Naive thymus-derived CD4-positive, alpha-beta T cell (primary cell): ENCODE data around the gene KRT80. TPM values are rescaled to one million over a fixed set of nuclear protein-coding genes. Genes with fewer than 3 reads are reported as not detected.

Experiments used
- ATAC-seq: fragments of 150-1000 bp; cut with Tn5 transposase; 2 replicates; pipeline ENCODE4 v1.10.0; 2021; ENCODE audit warnings: mild to moderate bottlenecking, moderate library complexity
- CTCF ChIA-PET: fragments of 350-600 bp; sonication (Branson Sonifier 250); formaldehyde crosslinking; loops from one replicate; lab custom pipeline; 2021; ENCODE audit warnings: antibody characterized with exemption; lab: Charles Lee
- POLR2A ChIA-PET: fragments of 350-600 bp; sonication (Branson Sonifier 250); formaldehyde crosslinking; loops from one replicate; lab custom pipeline; 2021; ENCODE audit warnings: antibody characterized with exemption, inconsistent platforms; lab: Charles Lee
- DNase-seq, 9 donors: peaks; one replicate each; pipeline versions ENCODE4 v3.0.0 to v3.0.0-alpha.2; 2020 to 2022; ENCODE audit warnings: mixed read lengths in 1 of 9
- H3K27ac ChIP-seq: one replicate; pipeline ENCODE4 v1.7.0; 2013; ENCODE audit warnings: mild to moderate bottlenecking, low read depth, low read length, moderate library complexity
- H3K27me3 ChIP-seq, 2 donors: one replicate each; pipeline ENCODE4 v1.7.0; 2013; ENCODE audit warnings: low read length in 2 of 2, mild to moderate bottlenecking in 2 of 2, moderate library complexity in 2 of 2; ENCODE audit not compliant: control insufficient read depth in 2 of 2, insufficient read depth in 2 of 2
- H3K36me3 ChIP-seq, 3 experiments: 1 replicate in 2 of 3; 2 replicates in 1 of 3; pipeline ENCODE4 v1.7.0; 2013; ENCODE audit warnings: low read length in 3 of 3, mild to moderate bottlenecking in 3 of 3, moderate library complexity in 1 of 3; ENCODE audit not compliant: insufficient read depth in 3 of 3, control insufficient read depth in 2 of 3
- H3K4me1 ChIP-seq, 2 donors: one replicate each; pipeline ENCODE4 v1.7.0; 2013; ENCODE audit warnings: low read length in 2 of 2, mild to moderate bottlenecking in 2 of 2, moderate library complexity in 1 of 2; ENCODE audit not compliant: control insufficient read depth in 2 of 2, insufficient read depth in 2 of 2
- H3K4me3 ChIP-seq: 2 replicates; pipeline ENCODE4 v1.7.0; 2013; ENCODE audit warnings: mild to moderate bottlenecking, low read length
- H3K9me3 ChIP-seq, 3 experiments: 1 replicate in 2 of 3; 2 replicates in 1 of 3; pipeline ENCODE4 v1.7.0; 2013; ENCODE audit warnings: low read length in 3 of 3; ENCODE audit not compliant: control insufficient read depth in 2 of 3
- H3K27ac Mint-ChIP-seq, 9 donors: one replicate each; pipeline ENCODE4 v1.8.0; 2020 to 2022; ENCODE audit warnings: mixed read lengths in 9 of 9, mild to moderate bottlenecking in 8 of 9, moderate library complexity in 5 of 9, inconsistent platforms in 2 of 9
- H3K27me3 Mint-ChIP-seq, 5 donors: one replicate each; pipeline ENCODE4 v1.8.0; 2021 to 2022; ENCODE audit warnings: mixed read lengths in 5 of 5, mild to moderate bottlenecking in 1 of 5
- H3K36me3 Mint-ChIP-seq, 5 donors: one replicate each; pipeline ENCODE4 v1.8.0; 2020 to 2022; ENCODE audit warnings: mixed read lengths in 5 of 5, mild to moderate bottlenecking in 3 of 5, inconsistent platforms in 1 of 5
- H3K4me1 Mint-ChIP-seq, 7 donors: one replicate each; pipeline ENCODE4 v1.8.0; 2020 to 2022; ENCODE audit warnings: mixed read lengths in 7 of 7, mild to moderate bottlenecking in 3 of 7, inconsistent platforms in 1 of 7
- H3K4me3 Mint-ChIP-seq, 10 donors: one replicate each; pipeline ENCODE4 v1.8.0; 2020 to 2022; ENCODE audit warnings: mild to moderate bottlenecking in 10 of 10, mixed read lengths in 10 of 10, moderate library complexity in 6 of 10, inconsistent platforms in 2 of 10
- H3K9me3 Mint-ChIP-seq, 11 donors: one replicate each; pipeline ENCODE4 v1.8.0; 2020 to 2022; ENCODE audit warnings: mixed read lengths in 11 of 11, mild to moderate bottlenecking in 4 of 11, inconsistent platforms in 1 of 11, moderate library complexity in 1 of 11
- intact Hi-C, 2 donors: fragments of 100-400 bp; cut with micrococcal nuclease; formaldehyde crosslinking; loops; one replicate each; pipeline ENCODE4 v1.15.1; 2023
- polyA plus RNA-seq, 2 donors: library from polyadenylated mRNA; unstranded; fragments of 300-500 nt; fragmentation: Illumina TruSeq; gene quantifications; one replicate each; pipeline ENCODE4 v1.2.3, GENCODE V29; 2021
- total RNA-seq, 6 experiments: library from RNA in 5 of 6; stranded (reverse) in 5 of 6; gene quantifications; 1 replicate in 5 of 6; 2 replicates in 1 of 6; pipeline ENCODE4 v1.2.3 and lab custom pipeline; 2021 to 2026

The KRT80 gene
- total and polyA plus RNA-seq, 7 experiments from 2014 or later: 0.12 TPM; not detected in 6

DNA sequence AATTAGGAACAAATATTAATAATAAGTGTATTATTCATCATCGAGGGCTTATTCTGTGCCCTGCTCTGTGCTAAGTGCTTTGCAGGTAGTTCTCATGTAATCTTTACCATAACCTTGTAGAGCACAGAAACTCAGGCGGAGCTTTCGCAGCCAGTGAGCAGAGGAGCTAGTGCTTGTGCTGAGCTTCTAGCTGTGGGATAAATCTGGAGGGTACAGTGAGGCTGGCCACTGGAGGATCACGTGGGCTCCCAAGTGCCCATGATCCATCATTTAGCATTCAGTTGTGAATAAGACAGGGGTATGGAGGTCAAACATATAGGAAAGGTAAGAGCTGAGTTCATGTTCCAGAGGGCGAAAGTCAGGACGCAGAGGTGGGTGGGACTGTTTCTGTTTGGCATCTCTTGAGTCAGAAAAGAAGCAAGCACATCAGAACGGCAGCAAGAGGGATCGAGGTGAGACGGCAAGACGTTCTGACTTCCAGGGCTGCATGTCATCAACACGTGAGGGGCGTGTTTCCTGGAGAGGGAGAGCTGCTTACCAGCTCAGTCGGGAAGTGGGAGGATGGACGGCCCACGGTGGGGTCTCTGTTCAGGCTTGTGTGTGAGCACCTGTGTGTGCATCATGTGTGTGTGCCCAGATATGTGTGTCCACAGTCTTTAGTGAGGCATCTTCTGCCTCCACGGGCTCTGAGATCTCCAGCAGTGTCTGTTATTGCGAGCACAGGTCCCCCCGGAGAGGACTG lies 16.8 kb upstream of the KRT80 start:
- ChIA-PET POLR2A (no interaction called here), CTCF (interaction anchor here (1.3 kb wide), 1 partner anchor 69 kb away, joined by 3 read pairs; no protein-coding TSS in a partner anchor)
- no peak for ATAC-seq
- Mint-ChIP-seq H3K27me3 (peaks cover 0 to 27% (median 0%) of the 10 kb centered on the region in 5 donors), H3K27ac (peak overlapping the region in 1 of 9 donors; percentile 26), H3K4me1 (peaks cover 0 to 6% (median under 1%) of the 10 kb centered on the region in 7 donors), H3K9me3 (no peaks in the 10 kb centered on the region), H3K4me3 (no peak overlapping the region), H3K36me3 (no peaks in the 10 kb centered on the region)
- no peaks in the 10 kb centered on the region for H3K27me3 ChIP-seq
- no peak overlapping the region for H3K4me3 ChIP-seq
- no peak overlapping the region for H3K27ac ChIP-seq
- H3K9me3 ChIP-seq: no peaks in the 10 kb centered on the region
- intact Hi-C loops: no loop called here
- no peaks in the 10 kb centered on the region for H3K4me1 ChIP-seq
- H3K36me3 ChIP-seq: no peaks in the 10 kb centered on the region
- DNase-seq: no peak

DNA sequence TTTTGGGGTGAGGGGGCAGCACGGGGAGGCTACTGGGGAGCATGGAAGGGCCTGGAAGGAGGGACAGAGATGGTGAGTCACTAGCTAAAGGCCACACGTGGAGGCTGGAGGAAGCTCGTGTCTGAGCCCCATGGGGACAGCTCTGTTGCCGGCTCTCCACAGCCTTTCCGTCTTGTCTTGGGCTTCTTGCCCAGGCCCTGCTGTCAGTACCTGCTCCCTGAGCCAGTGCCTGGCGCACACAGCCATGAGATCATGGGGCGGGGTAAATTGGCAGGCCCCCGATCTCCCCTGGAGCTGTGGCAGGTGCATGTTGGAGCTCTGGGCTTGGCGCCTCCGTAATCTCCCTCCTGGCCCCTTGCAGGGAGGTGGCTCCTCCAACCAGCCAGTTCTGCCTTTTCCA lies 16.1 kb upstream of the KRT80 start:
- Histone ChIP-seq H3K9me3 (no peaks in the 10 kb centered on the region), H3K27me3 (no peaks in the 10 kb centered on the region), H3K4me3 (no peak overlapping the region), H3K36me3 (no peaks in the 10 kb centered on the region), H3K4me1 (no peaks in the 10 kb centered on the region), H3K27ac (no peak overlapping the region)
- POLR2A ChIA-PET: no interaction called here
- Mint-ChIP-seq H3K9me3 (no peaks in the 10 kb centered on the region), H3K4me1 (peaks cover 0 to 5% (median 3%) of the 10 kb centered on the region in 7 donors), H3K27ac (no peak overlapping the region), H3K27me3 (peaks cover 4 to 27% (median 5%) of the 10 kb centered on the region in 5 donors), H3K36me3 (no peaks in the 10 kb centered on the region), H3K4me3 (no peak overlapping the region)
- ATAC-seq (no peak), DNase-seq (no peak)
- intact Hi-C loops: no loop called here
- CTCF ChIA-PET: interaction anchor here (1.1 to 1.3 kb wide), 2 partner anchors 51 to 68 kb away, joined by 3 read pairs; no protein-coding TSS in a partner anchor

DNA sequence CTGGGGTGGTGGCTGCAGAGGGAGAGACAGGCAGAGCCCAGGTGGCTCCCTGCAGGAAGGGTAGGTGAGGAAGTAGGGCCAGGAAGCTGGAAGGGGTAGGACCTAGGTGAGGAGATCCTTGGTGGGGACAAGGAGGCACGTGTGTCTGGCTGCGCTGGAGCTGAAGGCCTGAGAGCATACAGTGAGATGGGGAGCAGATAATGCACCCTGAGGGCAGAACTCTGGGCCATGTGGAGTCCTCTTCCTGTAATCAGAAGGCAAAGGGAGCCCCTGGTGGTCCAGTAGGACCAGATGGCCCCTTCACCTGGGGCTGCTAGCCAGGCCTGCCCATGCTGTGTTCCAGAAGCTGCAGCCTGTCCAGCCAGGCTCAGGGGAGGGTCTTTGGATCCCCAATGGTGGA lies 15.3 kb upstream of the KRT80 start:
- H3K4me1 Mint-ChIP-seq: peaks cover 0 to 8% (median 4%) of the 10 kb centered on the region in 7 donors
- Histone ChIP-seq H3K4me3 (no peak overlapping the region), H3K27ac (no peak overlapping the region), H3K27me3 (no peaks in the 10 kb centered on the region), H3K9me3 (no peaks in the 10 kb centered on the region), H3K4me1 (no peaks in the 10 kb centered on the region), H3K36me3 (no peaks in the 10 kb centered on the region)
- no peak for ATAC-seq
- no peak for DNase-seq
- no peaks in the 10 kb centered on the region for H3K36me3 Mint-ChIP-seq
- H3K27me3 Mint-ChIP-seq: peaks cover 6 to 29% (median 9%) of the 10 kb centered on the region in 5 donors
- no peak overlapping the region for H3K4me3 Mint-ChIP-seq
- ChIA-PET POLR2A (no interaction called here), CTCF (interaction anchor here (1.1 kb wide), 1 partner anchor 50 kb away, joined by 3 read pairs; no protein-coding TSS in a partner anchor)
- no peaks in the 10 kb centered on the region for H3K9me3 Mint-ChIP-seq
- H3K27ac Mint-ChIP-seq: no peak overlapping the region
- intact Hi-C loops: no loop called here

DNA sequence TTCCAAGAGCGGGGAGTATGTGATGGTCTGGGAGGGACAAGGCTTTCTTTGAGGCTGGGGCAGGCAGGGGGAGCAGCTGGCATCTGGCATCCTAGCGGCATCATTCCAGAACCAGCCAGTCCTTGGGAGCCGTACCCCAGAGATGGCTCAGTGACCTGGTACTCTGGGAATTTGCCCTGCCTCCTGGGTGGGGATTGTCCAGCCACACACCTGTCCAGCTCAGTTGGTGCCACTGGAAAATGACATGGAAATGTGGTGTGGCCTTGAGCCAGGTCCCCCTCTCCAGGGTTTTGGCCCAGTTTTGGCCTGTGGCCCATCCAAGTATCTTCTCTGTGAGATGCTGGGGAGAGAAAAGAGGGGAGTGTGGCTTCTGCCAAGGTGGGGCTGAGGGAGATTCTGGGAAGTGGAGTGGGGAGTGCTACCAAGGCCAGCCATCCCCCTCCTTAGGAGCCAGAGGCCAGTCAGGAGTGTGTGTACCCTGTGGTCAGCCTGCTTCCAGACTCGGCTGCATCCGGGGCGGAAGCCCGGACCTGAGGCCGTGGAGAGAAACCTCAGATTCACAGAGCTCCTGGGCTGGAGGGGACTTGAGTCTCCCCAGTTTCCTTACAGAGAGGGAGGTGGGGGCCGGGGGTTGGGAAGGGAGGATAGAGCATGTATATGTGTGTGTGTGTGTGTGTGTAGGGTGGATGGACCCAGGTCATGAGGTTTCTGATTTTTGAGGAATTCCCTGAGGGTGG lies 14.7 kb upstream of the KRT80 start:
- H3K36me3 Mint-ChIP-seq: no peaks in the 10 kb centered on the region
- Histone ChIP-seq H3K36me3 (no peaks in the 10 kb centered on the region), H3K4me1 (no peaks in the 10 kb centered on the region), H3K9me3 (no peaks in the 10 kb centered on the region), H3K27me3 (no peaks in the 10 kb centered on the region), H3K27ac (no peak overlapping the region), H3K4me3 (no peak overlapping the region)
- DNase-seq (no peak), ATAC-seq (no peak)
- no peak overlapping the region for H3K27ac Mint-ChIP-seq
- H3K27me3 Mint-ChIP-seq: peaks cover 6 to 29% (median 15%) of the 10 kb centered on the region in 5 donors
- H3K4me1 Mint-ChIP-seq: peaks cover 0 to 8% (median 4%) of the 10 kb centered on the region in 7 donors
- ChIA-PET POLR2A (no interaction called here), CTCF (no interaction called here)
- H3K4me3 Mint-ChIP-seq: no peak overlapping the region
- H3K9me3 Mint-ChIP-seq: no peaks in the 10 kb centered on the region
- intact Hi-C loops: no loop called here

- Histone ChIP-seq H3K27me3 (no peaks in the 10 kb centered on the region), H3K4me1 (no peaks in the 10 kb centered on the region), H3K36me3 (no peaks in the 10 kb centered on the region), H3K4me3 (no peak overlapping the region), H3K27ac (no peak overlapping the region), H3K9me3 (no peaks in the 10 kb centered on the region)
- ATAC-seq: no peak
- H3K4me3 Mint-ChIP-seq: no peak overlapping the region
- no peaks in the 10 kb centered on the region for H3K9me3 Mint-ChIP-seq
- POLR2A ChIA-PET: no interaction called here
- no peaks in the 10 kb centered on the region for H3K36me3 Mint-ChIP-seq
- H3K27ac Mint-ChIP-seq: no peak overlapping the region
- DNase-seq: no peak
- H3K27me3 Mint-ChIP-seq: peaks cover 6 to 29% (median 17%) of the 10 kb centered on the region in 5 donors
- intact Hi-C loops: no loop called here
- H3K4me1 Mint-ChIP-seq: peaks cover 0 to 8% (median 4%) of the 10 kb centered on the region in 7 donors
- CTCF ChIA-PET: no interaction called here
Measured at GRCh38 chr12:52205612-52206303, 13.9 kb upstream of the KRT80 start.

GRCh38 chr12:52204931-52205505 lies 13.2 kb upstream of the KRT80 start:
- ATAC-seq (no peak), DNase-seq (no peak)
- Histone ChIP-seq H3K4me3 (no peak overlapping the region), H3K27ac (no peak overlapping the region), H3K9me3 (no peaks in the 10 kb centered on the region), H3K27me3 (no peaks in the 10 kb centered on the region), H3K4me1 (no peaks in the 10 kb centered on the region), H3K36me3 (no peaks in the 10 kb centered on the region)
- ChIA-PET CTCF (no interaction called here), POLR2A (no interaction called here)
- no peak overlapping the region for H3K27ac Mint-ChIP-seq
- H3K9me3 Mint-ChIP-seq: no peaks in the 10 kb centered on the region
- intact Hi-C loops: no loop called here
- H3K27me3 Mint-ChIP-seq: peaks cover 6 to 25% (median 17%) of the 10 kb centered on the region in 5 donors
- H3K4me1 Mint-ChIP-seq: peaks cover 0 to 8% (median 4%) of the 10 kb centered on the region in 7 donors
- no peaks in the 10 kb centered on the region for H3K36me3 Mint-ChIP-seq
- no peak overlapping the region for H3K4me3 Mint-ChIP-seq
